Fibroblast of skin of left biceps (primary cell): ENCODE results near the gene ADAMTSL1.
A peak's percentile ranks its signal among the peaks of the same experiment; 100 is the strongest.

Source experiments
- DNase-seq, 2 experiments: peaks; one replicate each; pipeline ENCODE4 v3.0.0-alpha.2; 2013; ENCODE audit warnings: low read depth in 2 of 2

Gene ADAMTSL1

DNA sequence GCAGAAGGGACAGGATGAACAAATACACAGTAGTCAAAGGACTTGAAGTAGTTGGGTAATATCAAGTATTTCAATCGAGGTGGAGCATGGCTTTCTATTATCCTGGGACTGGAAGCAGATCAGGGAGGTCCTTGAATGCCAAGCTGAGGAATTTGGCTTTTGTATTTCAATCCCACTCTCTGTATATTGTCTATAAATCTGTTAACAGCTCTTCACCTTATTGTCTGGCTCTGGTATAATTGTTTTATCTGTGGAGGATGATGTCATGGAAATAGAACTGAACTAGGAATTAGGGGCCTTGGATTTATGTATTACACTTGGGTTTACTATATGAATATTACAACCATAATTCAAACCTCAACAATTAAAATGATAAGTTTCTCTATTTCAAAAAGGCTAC is 6.3 kb upstream of the ADAMTSL1 start:
- no peak for DNase-seq

GRCh38 chr9:18472435-18472834 is 1.5 kb upstream of the ADAMTSL1 start:
- no peak for DNase-seq

DNA sequence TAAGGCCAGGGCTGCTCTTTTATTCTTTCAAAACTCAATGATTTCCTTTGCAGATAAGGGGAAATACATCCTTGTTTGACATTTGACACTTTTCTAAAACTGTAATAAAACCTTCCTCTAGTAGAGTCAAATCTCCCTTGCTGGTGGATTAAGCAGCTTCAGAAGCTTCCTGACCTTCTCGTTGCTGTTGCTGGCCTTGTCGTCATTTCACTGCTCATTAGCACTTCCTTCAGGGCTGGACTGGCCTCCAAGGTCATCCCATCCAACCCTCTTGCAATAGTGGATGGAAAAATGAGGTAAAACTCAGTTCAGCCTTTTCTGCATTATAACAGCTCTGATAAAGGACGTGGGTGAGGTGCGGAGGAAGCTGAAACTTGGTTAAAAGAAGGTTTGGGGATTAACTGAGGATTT is 1.1 kb upstream of the ADAMTSL1 start:
- no peak for DNase-seq

DNA sequence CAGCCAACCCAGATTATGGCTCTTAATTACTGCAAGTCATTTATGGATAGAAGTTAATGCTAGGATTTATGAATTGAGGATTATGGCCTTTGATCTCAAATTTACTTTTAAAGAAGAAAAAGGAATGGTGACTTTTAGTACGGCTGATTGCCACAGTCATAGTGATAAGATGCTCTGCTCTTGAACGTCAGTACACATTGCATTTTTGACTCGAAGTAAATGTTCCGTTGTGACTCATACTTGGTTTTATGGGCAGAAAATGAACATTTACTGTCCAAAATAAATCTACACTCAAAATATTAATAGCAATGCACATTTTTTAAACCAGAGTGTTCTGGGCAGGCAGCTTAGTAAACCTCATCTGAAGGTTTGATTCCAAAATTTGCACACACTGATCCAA is 830 bp downstream of the ADAMTSL1 start:
- DNase-seq: no peak

GRCh38 chr9:18477121-18477660 is 3.2 kb downstream of the ADAMTSL1 start:
- DNase-seq: no peak

- DNase-seq: no peak
Measured at GRCh38 chr9:18477719-18478118, 3.8 kb downstream of the ADAMTSL1 start.

DNA sequence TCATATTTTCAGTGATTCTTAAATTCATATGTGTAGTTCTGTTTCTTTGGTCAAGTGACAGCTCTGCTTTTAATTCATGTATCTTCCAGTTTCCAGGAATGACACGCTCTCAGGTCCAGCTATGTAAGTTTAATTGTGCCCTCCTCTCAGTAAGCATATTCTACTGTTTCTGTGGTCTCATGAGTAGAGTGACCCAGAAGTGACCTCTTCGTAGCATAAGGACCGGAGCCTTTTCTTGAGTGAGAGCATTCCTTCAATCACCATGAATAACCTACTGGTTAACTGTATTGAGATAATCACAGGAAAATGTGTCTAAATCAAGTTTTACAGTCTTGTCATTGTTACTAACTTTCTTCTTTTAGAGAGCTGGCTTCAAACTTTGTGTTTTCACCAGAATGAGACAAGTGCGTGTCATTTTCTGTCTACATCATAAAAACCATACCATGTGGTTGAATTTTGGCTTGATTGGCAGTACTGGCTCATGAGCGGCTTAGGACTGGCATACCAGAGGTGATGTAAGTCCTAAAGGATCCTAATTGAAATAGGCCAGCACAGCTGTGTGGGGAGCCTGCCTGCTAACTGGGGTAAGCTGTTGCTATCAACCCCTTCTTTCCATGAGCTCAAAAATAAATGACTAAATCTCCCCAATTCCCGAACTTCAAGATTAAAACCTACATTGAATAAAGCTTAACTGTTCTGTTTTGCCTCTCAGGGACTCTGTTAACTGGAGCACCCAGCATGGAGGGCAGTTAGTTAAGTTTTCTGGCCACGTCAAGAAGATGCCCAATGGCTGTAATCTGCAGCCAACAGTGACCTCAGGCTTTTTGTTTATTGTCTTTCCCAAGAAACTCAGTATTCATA is 4.8 kb downstream of the ADAMTSL1 start:
- peak; percentile 71 to 78 for DNase-seq

GRCh38 chr9:18479405-18479804 is 5.5 kb downstream of the ADAMTSL1 start:
- DNase-seq: no peak

GRCh38 chr9:18480662-18481093 is 6.7 kb downstream of the ADAMTSL1 start:
- DNase-seq: peak; percentile 95 to 97

GRCh38 chr9:18482371-18482770 is 8.4 kb downstream of the ADAMTSL1 start:
- DNase-seq: no peak

DNA sequence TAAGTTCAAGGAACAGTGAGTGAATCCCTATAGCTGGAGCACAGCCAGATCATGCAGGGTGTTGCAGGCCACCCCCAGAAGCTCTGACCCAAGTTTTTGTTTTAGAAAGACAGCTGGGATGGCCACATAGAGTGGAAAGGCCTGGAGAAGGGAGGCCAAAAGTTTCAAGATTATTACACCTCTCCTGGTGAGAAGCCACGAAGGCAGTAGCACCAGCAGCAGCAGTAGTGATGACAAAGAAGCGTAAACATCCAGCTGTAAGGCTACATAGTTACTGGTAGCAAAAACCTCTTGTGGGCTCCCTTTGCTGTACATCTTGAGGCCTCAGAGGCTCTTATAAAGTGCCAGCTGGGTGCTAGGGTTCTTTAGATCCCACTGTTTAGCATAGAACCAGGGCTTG is 11.8 kb downstream of the ADAMTSL1 start:
- no peak for DNase-seq

DNA sequence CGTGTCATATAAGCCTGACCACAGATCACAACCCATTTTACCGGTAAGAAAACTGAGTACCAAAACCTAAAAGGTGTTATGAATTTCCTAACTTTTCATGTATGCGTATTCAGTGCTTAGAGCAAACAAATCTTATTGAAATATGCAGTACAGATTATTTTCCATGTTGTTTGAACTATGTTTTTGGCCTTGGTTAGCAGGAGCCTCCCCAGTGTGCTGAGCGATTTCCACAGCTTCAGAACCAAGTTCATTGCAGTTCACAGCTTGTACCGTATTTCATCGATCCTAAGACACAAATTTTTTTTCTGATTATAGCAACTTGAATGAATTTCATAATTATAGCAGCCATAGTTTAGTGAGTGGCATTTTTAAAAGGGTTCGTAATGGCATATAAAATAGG is 13.7 kb downstream of the ADAMTSL1 start:
- no peak for DNase-seq

DNA sequence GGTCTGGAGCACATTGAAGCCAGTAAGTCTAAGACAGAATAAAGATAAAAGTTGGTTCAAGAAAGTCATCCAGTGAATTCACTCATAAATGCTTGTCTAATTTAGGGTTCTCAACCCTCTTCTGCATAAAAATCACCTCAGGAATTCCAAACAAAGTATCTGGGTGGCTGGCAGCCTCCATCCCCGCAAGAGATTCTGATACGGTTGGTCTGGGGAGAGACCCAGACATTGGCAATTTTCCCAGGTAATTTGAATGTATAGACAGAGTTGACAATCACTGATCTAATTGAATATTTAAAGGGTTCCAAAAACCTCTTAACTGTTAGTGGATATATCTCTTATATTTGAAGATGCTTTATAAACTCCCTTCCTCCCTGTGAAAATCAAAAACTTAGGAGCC is 14.9 kb downstream of the ADAMTSL1 start:
- DNase-seq: no peak

DNA sequence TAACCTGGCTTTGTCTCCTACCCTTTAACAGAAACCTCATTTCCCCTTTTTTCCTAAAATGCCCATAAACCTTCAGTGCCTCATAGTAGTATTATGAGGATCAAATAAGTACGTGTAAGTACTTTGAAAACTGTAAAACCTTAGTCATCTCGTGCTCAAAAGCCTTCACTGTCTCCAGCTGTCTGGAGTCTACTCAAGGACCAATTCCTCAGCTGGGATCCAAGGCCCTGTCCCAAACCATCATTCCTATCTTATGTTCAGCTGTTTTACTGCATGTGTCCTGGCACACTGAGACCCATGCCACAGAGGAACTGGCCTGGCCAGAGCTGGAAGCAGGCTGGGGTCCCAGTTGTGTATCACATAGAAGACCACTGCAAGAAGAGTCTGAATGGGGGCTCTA is 15.9 kb downstream of the ADAMTSL1 start:
- no peak for DNase-seq

- peak; percentile 98 to 99 for DNase-seq
Measured at GRCh38 chr9:18490641-18491370, 16.9 kb downstream of the ADAMTSL1 start.

- no peak for DNase-seq
Measured at GRCh38 chr9:18492612-18493011, 18.7 kb downstream of the ADAMTSL1 start.

DNA sequence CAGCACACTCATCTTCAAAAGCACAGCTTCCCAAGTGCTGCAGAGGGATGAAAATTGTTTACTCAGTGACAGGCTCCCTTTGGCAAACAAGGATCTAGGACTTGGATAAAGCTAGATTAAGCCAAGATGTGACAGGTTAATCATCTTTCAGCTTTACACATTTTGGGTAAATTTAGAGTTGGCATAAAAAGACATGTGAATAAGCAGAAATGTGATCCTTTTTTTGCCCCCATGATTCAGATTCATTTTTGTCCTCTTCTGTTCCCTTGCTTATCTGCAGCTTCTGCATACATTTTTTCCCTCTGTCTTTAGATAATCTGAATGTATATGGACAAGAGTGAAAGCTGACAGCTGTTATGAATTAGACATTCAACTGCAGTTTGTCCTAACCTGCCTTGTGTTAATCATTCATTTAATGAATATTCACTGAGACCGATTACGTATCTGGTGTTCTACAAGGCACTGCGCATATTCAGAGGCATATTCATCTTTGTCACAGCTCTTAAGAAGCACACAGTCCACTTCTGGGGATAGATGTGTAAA is 19.6 kb downstream of the ADAMTSL1 start:
- no peak for DNase-seq

DNA sequence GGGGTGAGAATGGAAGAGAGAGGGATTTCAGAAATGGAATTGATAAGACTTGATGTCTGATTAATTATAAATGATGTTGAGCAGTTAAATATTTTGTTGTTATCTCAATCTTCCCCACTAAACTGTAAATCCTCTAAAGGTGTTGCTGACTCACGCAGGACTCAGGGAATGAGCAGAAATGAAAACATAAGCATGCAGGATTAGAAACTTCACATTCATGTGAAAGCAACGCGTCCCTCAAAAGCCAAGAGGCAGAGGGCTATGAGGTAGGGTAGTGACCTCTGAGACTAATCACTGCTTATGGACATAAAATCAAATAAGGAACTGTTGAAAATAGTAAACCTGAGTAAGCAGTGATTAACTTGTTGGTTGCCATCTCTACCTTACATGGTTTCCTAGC is 21.1 kb downstream of the ADAMTSL1 start:
- no peak for DNase-seq

GRCh38 chr9:18496256-18497000 is 22.5 kb downstream of the ADAMTSL1 start:
- DNase-seq: no peak

GRCh38 chr9:18499062-18499461 is 25.1 kb downstream of the ADAMTSL1 start:
- DNase-seq: no peak

DNA sequence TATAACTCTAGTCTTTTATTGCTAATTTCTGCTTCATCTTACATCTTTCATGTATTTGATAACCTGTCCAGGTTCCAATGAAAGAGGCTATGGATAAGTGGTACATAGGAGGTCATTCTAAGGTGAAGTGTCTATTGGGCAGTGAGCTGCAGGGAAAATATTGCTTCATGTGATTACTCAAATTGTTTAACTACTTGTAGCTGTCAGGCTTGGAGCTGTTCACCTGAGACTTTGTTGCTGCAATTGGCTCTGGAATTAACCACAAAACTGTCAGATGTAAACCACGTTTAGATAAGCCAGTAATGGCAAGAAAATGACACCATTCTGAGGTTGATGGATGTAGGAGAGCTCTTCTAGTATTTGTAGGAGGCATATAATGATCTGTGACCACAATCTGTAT is 26.0 kb downstream of the ADAMTSL1 start:
- DNase-seq: no peak

- DNase-seq: no peak
Measured at GRCh38 chr9:18500451-18500850, 26.5 kb downstream of the ADAMTSL1 start.
